GM21381 (cell line): ENCODE measurements around the gene LCE2C.
"Not testable (repeated sequence)": the region's sequence is repeated elsewhere in the genome, so short reads cannot be mapped to it uniquely, and the experiment has no call there.

Source experiments
- ATAC-seq: cut with Tn5 transposase; IDR thresholded peaks from one replicate; pipeline ENCODE4 v1.9.1; 2021; ENCODE audit warnings: mild to moderate bottlenecking, moderate library complexity; ENCODE audit not compliant: unreplicated experiment

Gene LCE2C, protein sequence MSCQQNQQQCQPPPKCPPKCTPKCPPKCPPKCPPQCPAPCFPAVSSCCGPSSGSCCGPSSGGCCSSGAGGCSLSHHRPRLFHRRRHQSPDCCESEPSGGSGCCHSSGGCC

DNA sequence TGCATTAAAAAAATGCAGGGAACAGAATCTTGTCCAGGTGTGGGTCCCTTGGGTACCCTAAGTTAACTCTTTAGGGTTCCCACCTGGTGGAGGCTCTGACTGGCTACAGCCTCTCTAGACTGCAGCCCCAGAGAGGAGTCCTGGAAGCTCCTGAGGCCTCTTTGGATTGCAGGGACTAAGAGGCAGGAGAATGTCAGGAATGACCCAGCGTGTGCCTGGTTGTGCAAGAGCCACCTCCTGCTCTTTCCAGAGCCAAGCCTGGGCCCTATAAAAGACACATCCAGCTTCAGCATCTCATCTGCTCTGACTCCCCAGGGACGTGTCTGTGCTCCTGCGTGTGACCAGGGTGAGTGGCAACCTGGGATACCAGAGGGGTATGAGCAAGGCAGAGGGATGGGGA is at the start of gene LCE2C:
Gene LCE2C, plus strand, starts transcription at position 297 of the 400 bp plus-strand sequence. CDS start 737 bp downstream, outside the sequence.
- ATAC-seq, result not testable (repeated sequence)

DNA sequence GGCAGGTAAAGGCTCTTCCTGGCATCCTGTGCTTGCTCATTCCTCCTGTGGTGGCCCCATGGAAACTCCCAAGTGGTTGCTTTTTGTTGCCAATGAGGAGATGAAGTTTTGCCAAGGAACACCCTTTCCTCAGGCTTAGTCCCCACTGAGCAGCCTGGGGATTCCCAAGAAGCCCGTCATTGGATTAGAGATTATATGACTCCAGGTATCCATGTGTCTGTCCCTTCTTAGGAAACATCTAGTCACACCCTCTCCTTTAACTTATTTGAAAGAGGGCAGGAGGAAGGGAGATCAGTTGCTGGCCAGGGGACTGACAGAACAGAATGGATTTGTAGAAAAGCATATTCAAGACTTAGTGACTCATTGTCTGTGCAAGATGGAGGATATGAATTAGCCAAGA is 48.3 kb upstream of the LCE2C start:
- no peak for ATAC-seq

DNA sequence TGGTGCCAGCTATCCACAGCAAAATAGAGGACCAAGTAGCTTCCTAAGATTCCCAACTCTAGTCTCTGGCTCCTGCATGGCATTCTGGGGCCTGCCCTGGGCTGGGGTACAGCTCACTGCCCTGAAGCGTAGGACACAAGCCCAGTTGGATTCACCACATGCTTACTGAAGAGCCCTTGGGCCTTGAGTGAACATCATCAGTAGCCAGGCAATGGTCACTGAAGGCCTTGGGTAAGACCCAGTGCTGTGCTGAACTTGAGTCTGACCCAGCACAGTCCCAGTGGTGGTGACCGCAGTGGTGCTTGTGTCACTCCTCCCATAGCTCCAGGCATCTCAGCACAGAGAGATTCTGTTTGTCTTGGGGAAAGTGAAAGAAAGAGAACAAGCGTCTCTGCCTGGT is 44.5 kb upstream of the LCE2C start:
- no peak for ATAC-seq

DNA sequence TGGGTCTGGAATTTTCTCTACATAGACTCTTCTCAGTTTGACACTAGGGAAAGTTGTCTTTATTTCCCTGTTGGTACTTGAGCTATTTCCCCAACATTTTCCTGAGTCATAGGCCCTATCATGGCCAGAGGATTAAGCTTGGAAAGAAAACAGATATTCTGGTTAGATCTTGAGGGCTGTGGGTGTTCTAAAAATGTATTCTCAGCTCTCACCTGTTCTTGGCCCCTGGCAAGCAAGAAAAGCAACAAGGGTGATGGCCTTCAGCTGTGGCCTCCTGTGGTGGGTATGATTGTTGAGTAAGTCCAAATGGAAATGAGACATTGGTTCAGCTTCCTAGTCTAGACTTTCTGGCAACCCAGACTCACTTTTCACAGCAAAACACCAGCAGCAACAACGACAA is 34.7 kb upstream of the LCE2C start:
- ATAC-seq, result no peak

DNA sequence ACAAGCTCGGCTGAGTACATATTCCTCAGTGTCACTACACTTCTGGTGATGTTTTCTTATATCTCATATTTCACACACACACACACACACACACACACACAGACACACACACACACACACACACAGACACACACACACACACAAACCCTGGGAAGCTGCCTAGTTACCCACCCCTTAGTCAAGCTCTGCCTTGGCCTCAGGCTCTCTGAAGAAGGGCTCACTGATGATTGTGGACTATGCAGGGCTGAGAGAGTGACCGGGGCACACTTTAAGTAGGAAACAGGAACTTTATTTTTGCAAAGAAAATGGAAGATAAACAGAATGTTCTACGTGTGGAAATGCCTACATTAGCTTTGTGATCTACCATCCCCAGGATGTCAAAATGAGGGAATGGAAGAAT is 31.1 kb upstream of the LCE2C start:
- no peak for ATAC-seq

DNA sequence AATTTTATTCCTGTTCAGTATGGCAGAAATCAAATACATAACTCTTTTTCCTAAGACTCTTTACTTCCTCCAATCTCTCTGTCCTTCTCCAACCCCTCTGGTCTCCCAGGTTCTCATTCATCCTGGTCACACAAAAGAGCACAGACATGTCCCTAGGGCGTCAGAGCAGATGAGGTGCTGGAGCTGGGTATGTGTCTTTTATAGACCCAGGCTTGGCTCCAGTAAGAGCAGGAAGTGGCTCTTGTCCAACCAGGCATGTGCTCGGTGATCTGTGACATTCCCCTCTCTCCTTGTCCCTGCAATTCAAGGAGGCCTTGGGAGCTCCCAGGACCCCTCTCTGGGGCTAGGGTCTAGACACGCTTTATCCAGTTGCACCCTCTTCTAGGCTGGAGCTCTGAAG is 29.9 kb upstream of the LCE2C start:
- ATAC-seq, result no peak

DNA sequence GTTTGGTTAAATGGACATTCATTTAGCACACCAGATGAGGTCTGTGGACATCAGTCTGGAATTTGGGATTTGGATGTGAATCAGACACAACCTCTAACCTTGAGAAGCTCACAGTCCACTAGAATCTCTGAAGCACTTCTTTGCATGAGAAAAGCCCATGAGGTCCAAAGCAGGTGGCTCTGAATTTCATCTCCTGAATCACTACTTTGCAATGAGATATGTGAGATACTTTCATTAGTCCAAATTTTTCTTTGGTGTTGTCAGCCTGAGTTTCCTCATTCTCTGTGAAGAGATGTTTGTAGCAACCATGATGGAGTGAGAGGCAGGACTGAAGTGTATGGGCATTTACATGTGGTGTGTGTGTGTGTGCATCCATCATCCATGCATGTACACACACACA is 28.4 kb upstream of the LCE2C start:
- ATAC-seq, result no peak

DNA sequence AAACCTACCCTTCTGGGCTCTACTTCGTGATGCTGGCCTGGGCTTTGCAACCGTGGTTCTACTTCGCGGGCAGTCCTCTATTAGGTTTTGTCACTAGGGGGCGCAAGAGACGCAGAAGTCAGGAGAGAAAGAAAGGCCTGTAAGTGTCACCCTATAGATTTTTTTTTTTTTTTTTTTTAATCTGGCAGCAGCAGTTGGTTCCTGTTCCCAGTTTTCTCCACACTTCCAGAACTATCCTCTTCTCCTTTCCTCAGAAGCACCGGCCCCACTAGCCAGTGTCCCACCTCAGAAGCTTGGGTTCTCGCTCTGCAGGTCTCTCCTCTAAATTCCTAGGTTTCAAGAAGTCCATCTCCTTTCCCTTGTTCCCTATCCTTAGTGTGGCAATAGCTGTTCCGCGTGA is 21.0 kb upstream of the LCE2C start:
- ATAC-seq, result no peak

DNA sequence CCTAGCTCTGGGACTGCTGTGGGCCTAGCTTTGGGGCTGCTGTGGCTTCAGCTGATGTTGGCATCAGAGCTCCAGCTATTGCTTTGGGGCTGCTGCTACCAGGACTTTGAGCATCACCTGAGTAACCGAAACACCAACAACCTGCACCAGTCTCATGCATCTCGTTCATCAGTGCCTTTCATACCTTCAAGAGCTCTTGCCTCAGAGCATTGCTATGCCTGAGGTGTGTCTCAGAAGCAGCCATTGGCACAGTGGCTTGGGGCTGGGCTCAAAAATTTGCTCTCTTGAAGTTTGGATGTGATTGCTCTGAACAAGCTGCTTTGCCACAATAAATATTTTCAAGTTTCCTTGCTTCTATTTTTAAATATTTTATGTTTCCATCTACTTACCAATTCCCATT is 18.6 kb upstream of the LCE2C start:
- ATAC-seq, result no peak

DNA sequence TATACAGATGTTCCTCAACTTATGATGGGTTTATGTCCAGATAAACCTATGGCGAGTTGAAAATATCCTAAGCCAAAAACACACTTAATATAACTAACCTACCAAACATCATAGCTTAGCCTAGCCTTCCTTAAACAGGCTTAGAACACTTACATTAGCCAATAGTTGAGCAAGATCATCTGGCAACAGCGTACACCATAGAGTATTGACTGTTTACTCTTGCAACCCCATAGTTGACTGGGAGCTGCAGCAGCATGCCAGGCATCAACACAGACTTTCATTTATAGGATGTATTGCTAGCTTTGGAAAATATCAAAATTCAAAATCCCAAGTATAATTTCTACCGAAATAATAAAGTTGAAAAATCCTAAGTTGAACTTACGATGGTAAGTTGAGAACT is 17.4 kb upstream of the LCE2C start:
- no peak for ATAC-seq

DNA sequence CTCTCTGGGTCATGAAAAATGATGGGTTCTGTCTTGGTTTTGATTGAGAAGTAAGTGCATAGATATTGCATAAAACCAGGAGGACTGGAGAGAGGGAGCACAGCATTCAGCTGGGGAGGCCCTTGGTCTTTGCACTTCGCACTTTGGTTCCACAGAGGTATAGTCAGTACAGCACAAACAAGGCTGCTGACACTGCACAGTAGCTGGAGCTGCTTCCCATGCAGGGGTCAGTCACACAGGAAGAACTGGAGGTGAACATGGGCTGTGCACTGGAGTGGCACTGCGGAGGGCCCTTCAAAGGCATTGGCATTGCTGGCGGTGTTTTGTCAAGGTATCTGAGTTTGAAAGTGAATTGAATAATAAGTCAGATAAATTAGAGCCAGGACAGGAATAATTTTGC is 16.4 kb upstream of the LCE2C start:
- ATAC-seq, result no peak

DNA sequence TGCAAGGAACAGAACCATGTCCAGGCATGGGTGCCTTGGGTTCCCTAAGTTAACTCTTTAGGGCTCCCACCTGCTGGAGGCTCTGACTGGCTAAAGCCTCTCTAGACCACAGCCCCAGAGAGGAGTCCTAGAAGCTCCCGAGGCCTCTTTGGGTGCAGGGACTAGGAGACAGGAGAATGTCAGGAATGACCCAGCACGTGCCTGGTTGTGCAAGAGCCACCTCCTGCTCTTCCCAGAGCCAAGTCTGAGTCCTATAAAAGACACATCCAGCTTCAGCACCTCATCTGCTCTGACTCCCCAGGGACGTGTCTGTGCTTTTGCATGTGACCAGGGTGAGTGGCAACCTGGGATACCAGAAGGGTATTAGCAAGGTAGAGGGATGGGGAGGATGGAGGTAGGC is 12.0 kb upstream of the LCE2C start, which contains the start of gene LCE2D:
Gene LCE2D, plus strand, starts transcription at position 283 of the 400 bp plus-strand sequence. CDS start 726 bp downstream, outside the sequence.
- ATAC-seq, result no peak

DNA sequence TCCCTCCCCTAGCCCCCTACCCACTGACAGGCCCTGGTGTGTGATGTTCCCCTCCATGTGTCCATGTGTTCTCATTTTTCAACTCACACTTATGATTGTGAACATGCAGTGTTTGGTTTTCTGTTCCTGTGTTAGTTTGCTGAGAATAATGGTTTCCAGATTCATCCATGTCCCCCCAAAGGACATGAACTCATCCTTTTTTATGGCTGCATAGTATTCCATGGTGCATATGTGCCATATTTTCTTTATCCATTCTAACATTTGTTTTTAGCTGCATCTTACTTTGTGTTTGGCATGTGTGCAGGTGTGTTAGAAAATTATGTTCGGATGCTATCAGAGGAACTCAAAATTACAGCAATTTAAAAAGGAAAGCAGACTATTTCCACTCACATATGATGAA is 8.9 kb upstream of the LCE2C start:
- ATAC-seq, result not testable (repeated sequence)

DNA sequence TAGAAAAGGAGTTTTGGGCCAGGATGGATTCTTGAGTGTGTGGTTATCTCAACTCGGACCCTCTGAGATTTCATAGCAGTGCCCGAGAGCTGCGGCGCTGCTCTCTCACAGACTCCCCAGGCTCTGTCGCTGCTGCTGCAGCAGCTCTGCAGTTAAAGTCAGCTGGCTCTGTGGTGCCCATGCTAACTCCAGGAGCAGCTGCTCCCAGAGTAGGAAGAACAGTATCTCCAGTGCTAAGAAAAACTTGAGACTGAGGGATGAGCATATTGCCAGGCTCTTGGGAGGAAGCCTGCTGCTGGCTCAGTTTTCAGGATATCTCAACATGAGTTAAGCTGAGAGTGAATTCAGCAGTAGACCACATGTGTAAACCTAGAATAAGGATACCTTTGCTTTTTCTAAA is 7.4 kb upstream of the LCE2C start:
- no peak for ATAC-seq

DNA sequence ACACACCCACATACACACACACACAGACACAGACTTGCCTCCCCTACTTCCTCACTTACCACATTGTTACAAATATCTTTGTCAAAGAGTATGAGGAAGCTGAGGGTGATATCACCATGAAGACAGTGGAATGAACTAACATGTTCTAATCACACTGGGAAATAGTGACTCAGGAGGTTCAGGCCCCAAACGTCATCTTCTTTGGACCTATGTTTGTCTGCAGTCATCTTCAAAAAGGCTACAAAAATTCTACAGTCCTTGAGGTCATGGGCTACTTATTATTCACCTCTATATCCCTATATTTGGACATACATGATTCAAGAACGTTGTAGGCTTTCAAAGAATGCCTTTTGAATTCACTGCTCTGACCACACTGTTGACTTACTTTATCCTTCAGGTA is 2.1 kb upstream of the LCE2C start:
- no peak for ATAC-seq

DNA sequence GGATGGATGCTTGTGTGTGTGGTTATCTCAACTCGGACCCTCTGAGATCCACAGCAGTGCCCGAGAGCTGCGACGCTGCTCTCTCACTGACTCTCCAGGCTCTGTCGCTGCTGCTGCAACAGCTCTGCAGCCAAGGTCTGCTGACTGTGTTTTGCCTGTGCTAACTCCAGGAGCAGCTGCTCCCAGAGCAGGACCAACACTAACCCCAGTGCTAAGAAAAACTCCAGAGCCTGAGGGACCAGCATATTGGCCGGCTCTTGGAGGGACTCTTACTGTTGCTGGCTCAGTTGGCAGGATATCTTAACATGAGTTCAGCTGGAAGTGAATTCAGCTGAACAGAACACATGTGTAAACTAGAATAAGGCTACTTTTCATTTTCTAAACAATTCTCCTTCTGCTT is 4.4 kb downstream of the LCE2C start:
- ATAC-seq, result no peak

DNA sequence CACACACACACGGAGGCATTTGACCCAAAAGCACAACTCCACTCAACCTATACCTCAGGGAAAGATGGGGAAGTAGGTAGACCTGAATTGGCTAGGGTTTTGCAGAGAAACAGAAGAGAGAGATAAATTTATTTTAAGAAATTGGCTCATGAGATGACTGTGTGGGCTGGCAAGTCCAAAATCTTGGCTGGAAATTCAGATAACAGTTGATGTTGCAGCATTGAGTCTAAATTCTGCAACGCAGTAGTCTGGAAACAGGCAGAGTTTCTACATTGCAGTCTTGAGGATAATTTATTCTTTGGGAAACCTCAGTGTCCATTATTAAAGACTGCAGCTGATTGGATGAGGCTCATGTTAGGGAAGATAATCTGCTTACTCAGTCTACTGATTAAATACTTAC is 6.5 kb downstream of the LCE2C start:
- ATAC-seq, result no peak

DNA sequence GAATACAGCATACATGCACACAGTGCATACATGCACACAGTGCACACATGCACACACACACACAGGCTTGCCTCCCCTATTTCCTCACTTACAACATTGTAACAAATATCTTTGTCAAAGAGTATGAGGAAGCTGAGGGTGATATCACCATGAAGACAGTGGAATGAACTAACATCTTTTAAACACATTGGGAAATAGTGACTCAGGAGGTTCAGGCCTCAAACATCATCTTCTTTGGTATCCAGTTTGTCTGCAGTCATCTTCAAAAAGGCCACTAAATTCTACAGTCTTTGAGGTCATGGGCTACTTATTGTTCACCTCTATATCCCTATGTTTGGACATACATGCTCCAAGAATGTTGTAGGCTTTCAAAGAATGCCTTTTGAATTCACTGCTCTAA is 8.8 kb downstream of the LCE2C start:
- ATAC-seq, result no peak

DNA sequence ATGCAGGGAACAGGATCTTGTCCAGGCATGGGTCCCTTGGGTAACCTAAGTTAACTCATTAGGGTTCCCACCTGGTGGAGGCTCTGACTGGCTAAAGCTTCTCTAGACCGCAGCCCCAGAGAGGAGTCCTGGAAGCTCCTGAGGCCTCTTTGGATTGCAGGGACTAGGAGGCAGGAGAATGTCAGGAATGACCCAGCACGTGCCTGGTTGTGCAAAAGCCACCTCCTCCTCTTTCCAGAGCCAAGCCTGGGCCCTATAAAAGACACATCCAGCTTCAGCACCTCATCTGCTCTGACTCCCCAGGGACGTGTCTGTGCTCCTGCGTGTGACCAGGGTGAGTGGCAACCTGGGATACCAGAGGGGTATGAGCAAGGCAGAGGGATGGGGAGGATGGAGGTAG is 10.7 kb downstream of the LCE2C start, which contains the start of gene LCE2B:
Gene LCE2B, plus strand, starts transcription at position 301 of the 400 bp plus-strand sequence. CDS start 721 bp downstream, outside the sequence.
- not testable (repeated sequence) for ATAC-seq

DNA sequence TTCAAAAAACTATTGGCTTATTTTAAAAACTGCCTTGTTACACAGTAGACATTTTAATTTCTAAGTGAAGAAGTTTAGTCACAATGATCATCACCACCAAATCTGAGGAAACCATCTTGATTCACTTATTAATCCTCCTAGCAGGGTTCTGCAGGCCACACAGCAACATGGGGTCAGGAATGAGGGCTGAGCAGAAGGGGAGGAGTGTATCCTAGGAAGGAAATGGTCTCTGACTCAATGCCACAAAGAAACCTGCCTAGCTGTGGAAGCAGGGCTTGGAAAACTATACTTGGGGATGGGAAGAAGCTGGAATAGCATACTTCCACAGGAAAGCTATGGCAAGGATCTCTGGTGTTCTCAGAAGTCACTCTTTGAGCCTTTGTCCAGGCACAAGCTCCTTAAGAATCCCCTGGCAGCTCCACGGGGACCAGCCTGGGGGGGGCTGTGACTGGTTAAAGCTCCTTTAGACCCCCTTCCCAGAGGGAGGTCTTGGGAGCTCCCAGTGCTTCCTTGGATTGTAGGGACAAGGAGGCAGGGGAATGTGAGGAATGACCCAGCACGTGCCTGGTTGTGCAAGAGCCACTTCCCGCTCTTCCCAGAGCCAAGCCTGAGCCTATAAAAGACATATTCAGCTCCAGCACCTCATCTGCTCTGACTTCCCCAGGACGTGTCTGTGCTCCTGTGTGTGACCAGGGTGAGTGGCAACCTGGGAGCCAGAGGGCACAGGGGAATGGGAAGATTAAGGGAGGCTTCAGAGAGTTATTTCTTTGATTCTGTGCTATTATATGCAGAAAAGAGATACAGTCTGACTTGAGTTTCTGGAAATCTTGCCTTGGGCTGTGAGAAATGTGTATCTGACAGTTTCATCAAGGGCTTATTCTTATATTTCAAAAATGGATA is 22.9 kb downstream of the LCE2C start, which contains the start of gene LCE2A:
Gene LCE2A, plus strand, starts transcription at position 645 of the 900 bp plus-strand sequence. CDS start 557 bp downstream, outside the sequence.
- no peak for ATAC-seq

DNA sequence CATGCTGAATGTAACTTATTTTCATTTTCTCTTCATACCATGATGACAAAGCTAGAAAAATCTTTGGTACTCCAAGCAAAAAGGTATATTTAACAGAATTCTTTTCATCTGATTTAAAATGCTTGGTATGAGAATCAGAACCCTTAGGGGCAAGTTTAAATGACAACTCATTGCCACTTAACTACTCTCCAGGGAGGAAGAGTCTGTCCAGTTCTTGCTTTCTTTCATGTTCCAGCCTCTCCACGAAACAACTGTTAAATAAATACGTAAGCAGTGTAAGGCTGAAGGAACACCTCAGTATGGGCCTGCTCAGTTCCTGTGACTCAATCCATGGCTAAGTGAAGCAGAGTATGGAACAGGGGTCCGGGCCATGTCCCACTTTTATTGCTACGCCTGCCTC is 24.7 kb downstream of the LCE2C start:
- ATAC-seq, result no peak

DNA sequence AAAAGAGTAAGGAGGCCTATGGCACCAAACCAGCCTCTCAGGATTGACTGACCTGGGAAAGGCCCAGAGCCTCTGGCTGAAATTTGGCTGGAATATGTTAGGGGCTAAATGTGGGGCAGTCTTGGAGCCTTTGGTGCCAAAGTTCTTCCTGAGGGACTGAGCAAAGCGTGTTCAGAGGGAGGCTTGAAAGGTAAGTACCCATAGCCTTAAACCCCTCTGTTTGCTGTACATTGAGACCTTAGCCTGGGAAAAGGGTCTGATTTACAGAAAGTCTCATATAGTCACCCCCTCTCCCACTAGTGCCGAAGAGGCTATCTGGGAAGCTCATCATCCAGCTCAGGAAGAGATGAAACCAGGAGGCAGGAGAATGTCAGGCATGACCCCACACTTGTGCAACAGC is 32.8 kb downstream of the LCE2C start, which contains the start of gene LCE4A:
Gene LCE4A, plus strand, starts transcription at position 301 of the 400 bp plus-strand sequence. CDS start 916 bp downstream, outside the sequence.
- ATAC-seq, result no peak
